Astrocyte of the spinal cord (primary cell): ENCODE data around the gene PNPLA7.
"Not testable (repeated sequence)": the region's sequence is repeated elsewhere in the genome, so short reads cannot be mapped to it uniquely, and the experiment has no call there.

Experiments
- DNase-seq: peaks from one replicate; pipeline ENCODE4 v3.0.0; 2011; ENCODE audit warnings: low read depth, low spot score
- H3K4me3 ChIP-seq: 2 replicates; pipeline ENCODE4 v1.5.1; 2011; ENCODE audit warnings: low read depth, mild to moderate bottlenecking, low read length, moderate library complexity
- in situ Hi-C: cut with HindIII; loops from 2 replicates; pipeline ENCODE4 v1.10.0; 2017; ENCODE audit warnings: low sequenced_read_pairs
- TF ChIP-seq, protein P1 (sequence below): IDR thresholded peaks from 2 replicates; pipeline ENCODE4 v1.5.1; 2012; ENCODE audit warnings: low read depth, mild to moderate bottlenecking, low read length, inconsistent platforms

PNPLA7 gene

DNA sequence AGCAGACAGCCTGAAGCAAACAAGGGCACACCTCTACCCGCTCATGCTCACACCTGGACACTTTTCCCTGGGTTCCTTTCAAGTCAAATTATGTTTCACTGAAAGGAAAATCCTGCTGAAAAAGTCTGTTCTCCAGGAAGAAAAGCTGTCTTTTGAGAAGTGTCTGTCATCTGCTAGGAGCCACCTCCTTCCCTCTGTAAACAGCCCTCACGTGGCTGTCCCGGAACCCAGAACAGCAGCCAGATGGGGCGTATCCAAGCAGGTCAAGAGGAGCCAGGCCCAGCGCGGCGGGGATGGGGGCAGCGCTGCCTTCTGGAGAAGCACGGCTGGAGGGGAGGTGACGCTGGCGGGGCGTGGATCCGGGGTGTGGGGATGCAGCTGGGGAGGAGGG is at the start of gene PNPLA7:
TSS of gene PNPLA7 (minus strand) at position 172 of the 391 bp plus-strand sequence. CDS start 205 bp downstream, outside the sequence.
- DNase-seq, result peak; percentile 60
- TF ChIP-seq, protein P1, sequence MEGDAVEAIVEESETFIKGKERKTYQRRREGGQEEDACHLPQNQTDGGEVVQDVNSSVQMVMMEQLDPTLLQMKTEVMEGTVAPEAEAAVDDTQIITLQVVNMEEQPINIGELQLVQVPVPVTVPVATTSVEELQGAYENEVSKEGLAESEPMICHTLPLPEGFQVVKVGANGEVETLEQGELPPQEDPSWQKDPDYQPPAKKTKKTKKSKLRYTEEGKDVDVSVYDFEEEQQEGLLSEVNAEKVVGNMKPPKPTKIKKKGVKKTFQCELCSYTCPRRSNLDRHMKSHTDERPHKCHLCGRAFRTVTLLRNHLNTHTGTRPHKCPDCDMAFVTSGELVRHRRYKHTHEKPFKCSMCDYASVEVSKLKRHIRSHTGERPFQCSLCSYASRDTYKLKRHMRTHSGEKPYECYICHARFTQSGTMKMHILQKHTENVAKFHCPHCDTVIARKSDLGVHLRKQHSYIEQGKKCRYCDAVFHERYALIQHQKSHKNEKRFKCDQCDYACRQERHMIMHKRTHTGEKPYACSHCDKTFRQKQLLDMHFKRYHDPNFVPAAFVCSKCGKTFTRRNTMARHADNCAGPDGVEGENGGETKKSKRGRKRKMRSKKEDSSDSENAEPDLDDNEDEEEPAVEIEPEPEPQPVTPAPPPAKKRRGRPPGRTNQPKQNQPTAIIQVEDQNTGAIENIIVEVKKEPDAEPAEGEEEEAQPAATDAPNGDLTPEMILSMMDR, result no peak
- in situ Hi-C loops, result no loop called here
- H3K4me3 ChIP-seq, result peak within 1 kb of the TSS; percentile 52

- H3K4me3 ChIP-seq, result no peak overlapping the region
- DNase-seq, result no peak
- TF ChIP-seq, protein P1, result no peak
- in situ Hi-C loops, result no loop called here
Measured at GRCh38 chr9:137598943-137599342, 48.7 kb upstream of the PNPLA7 start.

DNA sequence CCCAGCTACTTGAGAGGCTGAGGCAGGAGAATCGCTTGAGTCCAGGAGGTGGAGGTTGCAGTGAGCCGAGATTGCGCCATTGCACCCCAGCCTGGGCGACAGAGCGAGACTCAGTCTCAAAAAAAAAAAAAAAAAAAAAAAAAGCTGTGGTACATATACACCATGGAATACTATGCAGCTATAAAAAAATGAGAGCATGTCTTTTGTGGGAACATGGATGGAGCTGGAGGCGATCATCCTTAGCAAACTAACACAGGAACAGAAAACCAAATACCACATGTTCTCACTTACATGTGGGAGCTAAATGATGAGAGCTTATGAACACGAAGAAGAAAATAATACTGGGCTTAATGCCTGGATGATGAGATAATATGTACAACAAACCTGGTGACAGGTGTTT is 46.4 kb upstream of the PNPLA7 start:
- in situ Hi-C loops, DNase-seq, H3K4me3 ChIP-seq: not testable (repeated sequence)

DNA sequence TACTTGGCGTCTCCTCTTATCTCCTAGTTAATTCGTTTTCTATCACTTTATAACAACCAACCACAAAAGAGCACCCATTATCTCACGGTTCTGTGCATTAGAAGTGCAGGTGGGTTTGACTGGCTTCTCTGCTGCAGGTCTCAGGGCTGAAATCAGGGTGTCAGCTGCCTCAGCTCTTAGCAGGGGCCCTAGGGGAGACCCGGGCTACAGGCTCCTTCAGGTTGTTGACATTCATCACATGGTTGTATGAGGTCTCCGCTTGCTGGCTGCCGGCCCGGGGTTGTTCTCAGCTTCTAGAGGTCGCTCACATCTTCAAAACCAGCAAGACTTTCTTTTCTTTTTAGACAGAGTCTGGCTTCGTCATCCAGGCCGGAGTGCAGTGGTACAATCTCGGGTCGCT is 43.0 kb upstream of the PNPLA7 start:
- DNase-seq, result no peak

DNA sequence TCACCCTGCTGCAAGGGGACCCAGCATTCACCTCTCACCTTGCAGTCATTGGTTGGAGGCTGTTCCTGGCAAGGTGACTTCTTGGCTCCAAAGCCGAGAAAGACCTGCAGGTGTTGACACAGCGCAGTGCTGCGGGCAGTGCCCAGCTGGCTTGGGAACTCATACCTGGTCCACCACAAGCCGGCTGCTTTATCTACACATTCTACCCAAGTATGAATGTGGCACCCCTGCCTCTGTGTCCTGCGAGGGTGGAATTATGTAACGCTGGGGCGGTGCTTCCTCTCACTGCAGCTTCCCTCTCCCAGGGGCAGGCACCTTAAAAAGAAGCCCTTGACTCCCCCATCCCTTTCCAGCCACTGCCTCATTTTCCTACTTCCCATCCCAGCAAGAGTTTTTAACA is 42.6 kb upstream of the PNPLA7 start:
- TF ChIP-seq, protein P1, result no peak
- DNase-seq, result no peak
- in situ Hi-C loops, result no loop called here
- H3K4me3 ChIP-seq, result no peak overlapping the region

More for the DNA sequence above, 43.0 kb upstream of the PNPLA7 start:
- TF ChIP-seq, protein P1, result no peak
- H3K4me3 ChIP-seq, result no peak overlapping the region
- in situ Hi-C loops, result no loop called here

DNA sequence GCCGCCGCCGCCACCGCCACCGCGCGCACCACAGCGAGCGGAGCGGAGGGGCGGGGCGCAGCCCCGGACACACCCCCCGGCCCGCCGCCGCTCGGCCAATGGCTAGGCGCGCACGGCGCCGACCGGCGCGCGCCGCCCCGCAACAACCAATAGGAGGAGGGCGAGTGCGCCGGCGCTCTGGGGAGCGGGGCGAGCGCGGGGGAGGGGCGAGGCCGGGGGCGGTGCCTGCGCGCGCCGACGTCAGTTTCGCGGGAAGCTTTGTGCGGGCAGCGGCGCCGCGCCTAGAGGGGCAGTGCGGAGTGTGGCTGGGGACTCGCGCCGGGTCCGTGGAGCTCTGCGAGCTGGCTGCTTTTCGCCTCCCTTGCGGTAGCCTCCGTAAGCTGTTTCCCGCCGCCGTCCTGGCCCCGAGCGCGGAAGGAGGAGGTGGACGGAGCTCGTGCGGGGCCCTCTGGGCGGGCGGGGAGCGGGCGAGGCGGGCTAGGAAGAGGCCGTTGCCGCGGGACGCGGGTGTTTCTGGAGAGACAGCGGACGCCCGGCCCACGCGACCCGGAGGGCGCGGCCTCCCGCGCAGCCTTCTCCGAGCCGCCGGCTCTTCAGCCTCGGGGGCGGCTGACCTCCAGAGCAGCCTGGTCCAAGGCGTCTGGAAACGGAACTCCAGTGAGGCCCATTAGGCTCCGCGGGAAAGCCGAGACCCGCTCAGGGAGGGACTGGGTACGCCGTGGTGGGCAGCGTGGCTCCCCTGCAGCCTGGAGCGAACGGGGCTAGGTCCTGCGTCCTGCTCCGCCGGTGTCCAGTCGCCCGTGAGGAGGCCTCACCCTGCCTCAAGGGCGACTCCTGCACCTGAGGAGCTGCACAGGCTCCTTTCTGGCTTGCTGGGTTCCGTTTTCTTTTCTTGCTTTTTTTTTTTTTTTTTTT is 40.5 kb upstream of the PNPLA7 start, which contains the start of gene ZMYND19:
TSS of gene ZMYND19 (minus strand) at position 44 of the 915 bp plus-strand sequence. CDS start 249 bp downstream, outside the sequence.
- in situ Hi-C loops, result no loop called here
- TF ChIP-seq, protein P1, result no peak
- DNase-seq, result peak; percentile 80
- peak within 1 kb of the TSS; percentile 63 for H3K4me3 ChIP-seq

GRCh38 chr9:137590123-137590468 is 39.9 kb upstream of the PNPLA7 start:
- in situ Hi-C loops, result no loop called here
- H3K4me3 ChIP-seq, result peak overlapping the region; percentile 55
- no peak for DNase-seq
- TF ChIP-seq, protein P1, result no peak
